GM12873 (cell line): Measurements from ENCODE around the gene NIN.

Source experiments
- CTCF ChIP-seq: IDR thresholded peaks from 2 replicates; pipeline ENCODE4 v1.5.1; 2012; ENCODE audit warnings: low read depth, mild to moderate bottlenecking, moderate library complexity, low read length, control low read depth; ENCODE audit not compliant: insufficient read depth; ENCODE audit errors: missing control alignments

The NIN gene

GRCh38 chr14:50830932-50831725 lies at the start of gene NIN:
Gene NIN, minus strand, starts transcription at chr14:50831162. Its CDS starts 9,106 bp downstream, at chr14:50822056.
- no peak for TF ChIP-seq CTCF

- TF ChIP-seq CTCF, result no peak
Observed at GRCh38 chr14:50875359-50876070, 44.6 kb upstream of the NIN start.

GRCh38 chr14:50874757-50875156 lies 43.8 kb upstream of the NIN start:
- no peak for TF ChIP-seq CTCF

GRCh38 chr14:50871914-50872732 lies 41.2 kb upstream of the NIN start, which contains the start of gene ABHD12B:
Gene ABHD12B, plus strand, starts transcription at chr14:50872053. Its CDS starts 122 bp downstream, at chr14:50872175.
- no peak for TF ChIP-seq CTCF

GRCh38 chr14:50871228-50871627 lies 40.3 kb upstream of the NIN start:
- no peak for TF ChIP-seq CTCF

GRCh38 chr14:50865391-50866076 lies 34.6 kb upstream of the NIN start:
- TF ChIP-seq CTCF, result no peak
